GM19193 (cell line): ENCODE measurements around the gene ZMIZ1.

Experiments
- POLR2A ChIP-seq: IDR thresholded peaks from 4 replicates; pipeline ENCODE4 v1.6.1; 2011; ENCODE audit not compliant: insufficient read depth, insufficient read length; ENCODE audit errors: extremely low read depth

The ZMIZ1 gene

DNA sequence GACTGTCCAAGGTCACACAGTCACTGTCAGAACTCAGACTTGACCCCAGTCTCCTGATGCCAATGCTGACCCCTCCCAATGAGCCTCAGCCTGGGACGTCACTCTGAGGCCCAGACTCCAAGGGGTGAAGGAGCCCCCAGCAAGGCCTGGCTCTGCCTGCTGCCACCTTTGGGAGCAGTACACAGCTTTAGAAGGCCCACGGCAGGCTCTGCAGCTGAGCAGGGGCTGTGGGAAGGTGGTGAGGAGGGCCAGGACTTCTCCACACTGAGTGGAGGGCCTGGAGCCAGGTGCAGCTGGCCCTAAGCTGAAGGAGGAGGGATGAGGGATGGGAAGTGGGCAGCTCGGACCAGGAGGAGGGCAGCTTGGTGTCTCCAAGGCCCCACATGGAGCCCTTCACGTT is 23.9 kb upstream of the ZMIZ1 start:
- no peak for TF ChIP-seq POLR2A

DNA sequence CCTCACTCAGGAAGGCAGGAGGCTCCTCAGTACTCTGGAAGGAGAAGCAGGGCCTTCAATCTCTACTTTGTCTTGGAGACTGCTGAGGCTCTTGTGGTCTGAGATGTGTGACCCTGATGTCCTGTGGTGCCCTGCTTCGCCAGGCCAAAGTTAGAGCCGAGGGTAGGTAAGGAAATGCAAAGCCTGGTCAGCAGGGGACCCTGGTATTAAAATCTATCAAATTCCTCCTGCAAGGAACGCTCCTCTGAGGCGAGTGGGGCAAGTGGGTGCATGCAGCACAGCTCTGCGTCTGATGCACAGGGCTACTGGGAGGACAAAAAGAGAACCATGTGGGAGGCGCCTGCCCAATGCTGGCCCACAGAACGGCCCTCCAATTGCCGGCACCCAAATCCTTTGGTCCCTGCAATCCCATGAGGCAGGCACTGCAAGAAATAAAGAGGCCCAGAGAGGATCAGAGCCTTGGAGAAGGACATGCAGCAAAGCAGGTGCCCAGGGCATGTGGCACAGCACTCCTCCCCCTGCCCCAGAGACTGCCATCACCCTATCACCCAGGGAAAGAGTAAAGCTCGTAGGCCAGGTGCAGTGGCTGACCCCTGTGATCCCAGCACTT is 23.1 kb upstream of the ZMIZ1 start:
- no peak for TF ChIP-seq POLR2A

DNA sequence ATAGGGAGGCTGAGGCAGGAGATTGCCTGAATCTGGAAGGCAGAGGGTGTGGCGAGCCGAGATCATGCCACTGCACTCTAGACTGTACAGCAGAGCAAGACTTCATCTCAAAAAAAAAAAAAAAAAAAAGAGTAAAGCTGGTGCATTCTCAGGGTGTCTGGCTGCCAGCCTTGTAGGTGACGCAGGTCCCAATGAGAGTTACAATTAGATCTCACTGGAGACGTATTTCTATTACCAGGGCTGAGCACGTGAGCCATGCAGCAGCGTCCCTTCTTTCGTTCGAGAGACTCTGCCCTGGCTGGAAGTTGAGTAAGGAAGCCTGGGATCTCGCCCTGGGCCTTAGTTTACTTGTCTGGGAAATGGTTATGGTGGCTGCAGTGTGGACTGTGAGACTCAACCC is 22.4 kb upstream of the ZMIZ1 start:
- no peak for TF ChIP-seq POLR2A

DNA sequence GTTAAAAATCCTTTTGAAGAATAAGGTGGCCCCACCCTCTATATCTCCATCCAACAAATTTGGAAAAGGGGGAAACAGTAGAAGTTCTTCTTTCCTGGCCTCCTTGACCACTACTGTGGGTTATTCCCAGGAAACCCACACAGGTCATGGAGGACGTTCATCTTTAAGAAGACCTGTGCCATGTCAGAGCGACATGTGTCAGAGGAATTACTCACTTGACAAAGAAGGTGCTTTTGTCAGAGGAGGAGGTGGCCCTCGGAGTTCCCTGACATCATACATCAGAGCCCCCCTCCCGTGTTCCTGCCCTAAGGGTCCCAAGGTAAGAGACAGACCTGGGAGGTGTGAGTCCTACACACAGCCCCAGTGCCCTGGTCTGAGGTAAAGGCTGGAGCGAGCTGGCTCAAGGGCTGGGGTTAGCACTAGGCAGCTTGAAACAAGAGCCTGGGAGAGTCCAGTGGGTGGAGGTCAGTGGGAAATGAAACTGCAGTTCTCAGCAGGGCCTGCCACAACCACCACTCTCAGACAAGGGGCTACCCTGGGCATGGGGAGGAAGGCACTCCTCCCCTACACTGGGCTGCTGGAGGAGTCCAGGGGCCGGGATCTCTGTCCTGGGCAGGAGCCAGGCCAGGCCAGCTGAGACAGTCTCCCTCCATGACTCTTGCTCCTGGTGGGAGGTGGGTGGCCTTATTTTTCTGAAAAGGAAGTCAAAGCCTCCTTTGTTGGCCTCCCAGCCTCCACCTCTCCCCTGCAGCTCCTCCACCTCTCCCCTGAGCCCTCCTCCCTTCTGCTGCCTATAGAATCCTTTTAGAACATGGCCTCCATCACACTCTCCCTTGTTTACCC is 21.8 kb upstream of the ZMIZ1 start:
- no peak for TF ChIP-seq POLR2A

DNA sequence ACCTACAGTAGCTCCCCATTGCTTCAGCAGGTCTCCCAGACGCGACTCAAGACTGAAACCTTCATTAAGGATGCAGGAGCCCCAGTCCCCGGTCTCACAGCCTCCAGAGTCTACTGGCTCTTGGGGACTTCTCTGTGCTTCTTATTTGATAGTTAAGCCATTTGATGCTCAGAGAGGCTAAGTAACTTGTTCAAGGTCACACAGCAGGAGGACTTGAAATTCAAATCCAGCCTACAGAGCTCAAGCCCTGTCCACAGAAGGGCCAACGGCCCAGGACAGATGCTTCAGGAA is 21.2 kb upstream of the ZMIZ1 start:
- TF ChIP-seq POLR2A: no peak

DNA sequence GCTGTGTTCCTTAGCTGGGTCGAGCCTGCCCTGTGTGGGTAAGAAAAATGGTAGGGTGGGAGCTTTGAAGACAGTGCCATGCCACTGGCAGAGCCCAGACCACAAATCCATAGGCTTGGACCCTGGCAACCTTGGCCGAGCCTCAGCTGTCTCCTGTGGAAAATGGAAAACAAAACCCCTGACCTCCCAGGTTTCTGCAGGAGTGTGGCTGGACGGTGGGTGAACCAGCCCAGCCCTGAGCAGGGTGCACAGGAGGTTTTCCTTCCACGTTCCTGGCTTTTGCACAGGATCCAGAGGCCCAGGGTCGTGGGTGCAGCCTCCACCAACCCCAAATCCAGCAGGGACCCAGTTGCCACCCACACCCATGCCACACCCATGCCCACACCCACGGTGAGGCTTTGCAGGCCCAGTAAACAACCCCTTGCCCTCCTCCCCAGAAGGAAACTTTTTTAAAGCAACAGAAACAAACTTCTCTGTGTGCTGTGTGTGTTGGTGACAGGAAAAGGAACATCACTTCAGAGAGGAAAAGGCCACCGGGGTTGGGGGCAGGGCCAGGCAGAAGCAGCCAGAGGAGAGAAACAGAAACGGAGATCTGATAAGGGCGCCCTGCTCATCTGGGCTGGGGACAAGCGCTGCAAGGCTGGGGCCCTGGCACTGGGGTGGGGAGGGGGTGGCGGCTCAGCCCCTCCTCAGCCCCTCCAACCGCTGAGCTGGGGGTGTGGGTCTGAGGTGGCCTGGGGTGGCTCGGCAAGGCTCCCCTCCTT is 20.7 kb upstream of the ZMIZ1 start:
- no peak for TF ChIP-seq POLR2A

DNA sequence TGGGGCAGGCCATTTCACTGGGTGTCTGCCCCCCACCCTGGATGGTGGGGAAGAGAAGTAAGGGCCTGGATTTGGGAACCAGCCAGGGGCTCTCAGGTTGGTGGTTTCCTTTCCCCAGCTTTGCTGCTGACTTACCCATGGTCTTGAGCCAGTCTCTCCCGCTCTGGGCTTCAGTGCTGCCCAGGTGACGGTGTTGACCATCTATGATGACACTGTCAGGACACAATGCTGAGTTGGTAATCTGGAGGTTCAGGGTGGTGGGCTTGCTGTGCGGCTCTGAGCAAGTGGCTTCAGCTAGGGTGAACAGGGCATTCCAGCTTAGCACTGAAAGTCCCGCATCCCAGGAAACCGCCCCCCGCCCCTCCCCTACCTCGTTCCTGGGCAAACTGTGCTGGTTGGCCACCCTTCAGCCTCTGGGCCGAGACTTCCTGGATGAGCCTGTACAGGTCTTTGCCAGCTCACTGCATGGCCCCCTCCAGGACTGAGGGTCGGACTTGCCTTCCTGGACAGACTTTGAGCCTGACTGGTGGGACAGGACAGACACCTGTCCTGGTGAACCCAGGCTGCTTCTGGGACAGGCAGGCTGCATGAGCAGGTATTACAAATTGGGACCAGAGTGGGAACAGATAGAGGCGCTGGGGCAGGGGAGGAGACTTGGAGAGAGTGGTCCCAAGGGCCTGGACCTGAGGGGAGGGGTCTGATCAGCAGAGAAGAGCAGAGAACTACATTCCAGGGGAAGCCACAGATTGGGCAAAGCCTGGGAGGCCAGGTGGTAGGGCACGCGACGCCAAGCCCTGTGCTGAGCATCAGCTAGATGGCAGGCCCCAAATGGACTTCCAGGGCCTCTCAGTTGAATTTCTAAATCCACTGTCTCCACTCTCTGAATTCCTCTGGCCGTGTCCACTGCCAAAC is 19.9 kb upstream of the ZMIZ1 start:
- TF ChIP-seq POLR2A: no peak

DNA sequence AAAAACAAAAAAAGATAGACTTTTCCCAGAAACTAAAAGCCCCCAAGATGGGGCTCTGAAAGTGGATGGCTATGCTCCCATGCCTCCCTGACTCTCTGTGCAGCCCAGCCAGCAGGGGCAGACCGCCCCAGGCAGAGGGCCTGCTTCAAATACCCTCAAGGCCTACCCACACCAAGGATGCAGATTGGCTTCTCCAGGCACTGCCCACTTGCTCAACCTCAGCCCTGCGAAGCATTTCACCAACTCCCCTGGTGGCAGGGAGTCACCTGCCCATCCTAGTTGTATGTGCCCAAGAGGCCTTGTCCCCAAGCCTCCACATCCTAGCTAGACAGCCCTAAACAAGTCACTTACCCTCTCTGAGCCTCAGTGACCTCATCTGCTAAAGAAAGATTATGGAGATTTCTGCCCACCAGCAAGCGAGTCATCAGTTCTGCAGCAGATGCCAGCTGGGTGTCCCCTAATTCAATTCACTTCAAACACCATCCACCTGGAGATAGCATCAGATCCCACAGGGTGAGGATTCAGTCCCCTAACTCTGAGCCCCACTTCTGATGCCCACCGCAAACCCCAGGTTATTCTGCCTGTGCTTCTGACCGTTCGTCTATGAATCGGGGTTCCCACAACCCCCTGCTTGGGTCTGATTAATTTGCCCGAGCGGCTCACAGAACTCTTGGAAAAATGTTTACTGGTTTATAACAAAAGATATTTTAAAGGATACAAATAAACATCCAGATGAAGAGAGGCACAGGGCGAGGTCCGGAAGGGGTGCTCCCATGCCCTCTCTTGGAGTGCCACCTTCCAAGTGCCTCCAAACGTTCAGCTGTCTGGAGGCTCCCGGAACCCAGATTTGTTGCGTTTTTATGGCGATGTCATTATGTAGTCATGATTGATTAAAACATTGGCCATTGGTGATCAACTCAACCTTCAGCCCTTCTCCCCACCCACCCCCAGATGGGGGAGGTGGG is 18.6 kb upstream of the ZMIZ1 start:
- no peak for TF ChIP-seq POLR2A

DNA sequence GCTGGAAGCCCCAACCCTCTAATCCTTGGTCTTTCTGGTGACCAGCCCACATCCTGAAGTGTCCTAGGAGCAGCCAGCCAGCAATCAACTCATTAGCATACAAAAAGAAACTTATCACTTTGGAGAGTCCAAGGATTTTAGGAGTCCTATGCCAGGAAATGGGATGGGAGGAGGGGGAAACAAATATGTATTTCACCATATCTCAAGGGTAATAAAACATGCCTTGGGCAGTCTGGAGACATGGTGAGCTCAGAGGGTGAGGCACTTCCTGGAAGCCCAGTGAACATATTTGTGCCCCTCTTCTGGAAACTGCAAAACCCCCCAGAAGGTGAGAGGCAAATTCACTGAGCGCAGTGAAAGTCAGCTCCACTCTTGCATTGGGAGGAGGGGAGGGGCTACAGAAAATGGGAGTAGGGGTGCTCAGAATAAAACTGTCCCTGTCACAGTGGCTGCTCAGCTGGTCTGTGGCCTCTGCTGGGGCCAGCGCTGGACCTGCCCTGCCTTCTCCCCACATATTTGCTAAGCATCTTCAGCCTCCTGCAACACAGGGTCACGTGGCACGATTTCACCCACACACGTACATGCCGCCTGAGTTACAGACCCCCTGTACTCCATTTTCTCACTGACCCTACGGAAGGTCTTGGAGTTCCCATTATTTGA is 17.7 kb upstream of the ZMIZ1 start:
- no peak for TF ChIP-seq POLR2A

DNA sequence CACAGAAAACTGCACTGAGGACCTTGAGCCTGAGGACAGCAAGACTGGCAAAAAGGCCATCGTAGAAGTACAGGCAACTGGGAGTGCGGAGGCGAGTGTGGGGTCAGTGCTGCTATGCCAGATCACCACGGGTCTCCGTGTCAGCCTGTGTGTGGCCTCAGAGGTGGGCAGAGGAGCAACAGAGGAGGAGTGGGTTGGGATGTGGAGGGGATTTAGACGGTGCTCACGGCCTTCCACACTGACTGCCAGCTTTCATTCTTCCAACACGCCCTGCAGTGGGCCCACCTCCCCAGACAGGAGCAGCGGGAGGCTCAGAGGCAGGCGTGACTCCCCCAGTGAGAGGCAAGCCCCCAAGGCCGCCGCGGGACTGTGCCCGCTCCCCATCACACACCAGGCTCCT is 17.0 kb upstream of the ZMIZ1 start:
- no peak for TF ChIP-seq POLR2A

DNA sequence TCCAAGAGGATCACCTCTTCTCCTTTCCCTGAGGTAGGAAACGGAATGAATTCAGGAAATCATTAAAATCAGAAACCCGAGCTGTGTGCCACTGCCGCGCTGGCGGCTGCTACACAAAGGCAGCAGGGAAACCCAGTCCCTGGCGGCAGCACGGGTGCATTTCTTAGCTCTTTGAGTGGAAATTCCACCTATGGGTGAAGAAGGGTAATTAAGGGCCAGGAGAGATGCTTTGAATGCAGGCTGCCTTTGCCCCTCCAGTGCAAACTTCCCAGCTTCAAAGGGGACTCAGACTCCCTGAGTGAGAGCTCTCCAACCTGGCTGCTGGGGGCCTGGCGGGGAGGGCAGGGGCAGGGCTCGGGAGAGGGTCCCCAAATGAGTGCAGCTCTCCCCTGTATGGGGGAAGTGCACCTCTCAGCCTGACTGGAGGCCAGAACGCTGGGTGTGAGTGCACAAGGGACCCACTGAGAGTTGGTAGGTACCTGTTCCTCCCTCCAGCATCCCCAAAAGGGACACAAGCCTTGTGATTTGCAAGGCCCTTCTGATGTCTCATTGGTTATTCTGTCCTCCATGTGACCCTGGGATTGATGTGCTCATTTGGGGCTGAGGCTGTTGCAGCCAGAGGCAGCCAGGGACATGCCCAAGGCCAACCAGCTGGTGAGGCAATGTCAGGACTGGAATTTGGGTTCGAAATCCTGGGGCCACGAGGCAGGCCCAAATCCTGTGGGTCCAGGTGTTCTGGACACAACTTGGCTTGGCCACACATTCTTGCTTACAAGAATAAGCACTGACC is 16.3 kb upstream of the ZMIZ1 start:
- no peak for TF ChIP-seq POLR2A

DNA sequence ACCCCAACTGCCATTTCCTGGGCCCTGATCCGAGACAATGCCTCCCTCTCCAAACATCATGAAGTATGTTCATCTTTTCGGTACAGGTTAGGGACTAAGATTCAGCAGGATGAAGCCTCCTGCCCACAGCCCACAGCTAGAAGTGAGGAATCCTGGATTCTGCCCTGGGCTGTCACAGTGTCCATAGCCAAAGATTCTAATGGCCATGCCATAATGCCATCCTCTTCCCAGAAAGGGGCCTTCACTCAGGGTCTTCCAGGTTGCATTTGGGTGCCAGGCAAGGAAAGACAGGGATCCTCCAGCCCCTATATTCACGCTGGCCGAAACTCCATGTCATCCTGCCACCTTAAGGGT is 15.7 kb upstream of the ZMIZ1 start:
- no peak for TF ChIP-seq POLR2A
